B cell (primary cell): ENCODE measurements around the gene ZNF503. TPM values are rescaled to one million over a fixed set of nuclear protein-coding genes. Genes with fewer than 3 reads are reported as not detected.

Experiments used
- ATAC-seq: fragments of 200-7000 bp; cut with Tn5 transposase; one replicate; pipeline ENCODE4 v1.10.0; 2021; ENCODE audit warnings: low read depth, mild to moderate bottlenecking, moderate number of reproducible peaks, moderate library complexity
- CTCF ChIA-PET: fragments of 350-600 bp; sonication (Branson Sonifier 250); formaldehyde crosslinking; loops from one replicate; lab custom pipeline; 2021; ENCODE audit warnings: antibody characterized with exemption, inconsistent platforms; lab: Charles Lee
- POLR2A ChIA-PET: fragments of 350-600 bp; sonication (Branson Sonifier 250); formaldehyde crosslinking; loops from one replicate; lab custom pipeline; 2021; ENCODE audit warnings: antibody characterized with exemption; lab: Charles Lee
- DNase-seq: peaks from one replicate; pipeline ENCODE4 v3.0.0; 2013
- H2AFZ ChIP-seq: 2 replicates; pipeline ENCODE4 v1.6.1; 2012; ENCODE audit warnings: mild to moderate bottlenecking, low read depth, low read length; ENCODE audit not compliant: insufficient read depth, poor library complexity, severe bottlenecking
- H3K27ac ChIP-seq, 2 donors: 1 replicate in 1 of 2; 2 replicates in 1 of 2; pipeline ENCODE4 v1.5.1; 2012 to 2013; ENCODE audit warnings: low read length in 2 of 2, mild to moderate bottlenecking in 2 of 2, moderate library complexity in 1 of 2
- H3K27me3 ChIP-seq, 4 experiments: fragments of 200-600 bp in 1 of 4; sonication (generic) in 1 of 4; replicated peaks in 1 of 4; 1 replicate in 2 of 4; 2 replicates in 2 of 4; pipeline versions ENCODE4 v1.6.1 to v1.7.0; 2013 to 2016; ENCODE audit warnings: low read length in 3 of 4, mild to moderate bottlenecking in 2 of 4, mixed read lengths in 1 of 4, moderate library complexity in 1 of 4; ENCODE audit not compliant: insufficient read depth in 4 of 4, control insufficient read depth in 3 of 4; ENCODE audit errors: control extremely low read depth in 1 of 4
- H3K36me3 ChIP-seq, 2 experiments: replicated peaks in 1 of 2; 1 replicate in 1 of 2; 2 replicates in 1 of 2; pipeline versions ENCODE4 v1.6.1 to v1.7.1; 2013; ENCODE audit warnings: low read length in 1 of 2; ENCODE audit not compliant: insufficient read depth in 2 of 2, control insufficient read depth in 1 of 2; ENCODE audit errors: control extremely low read depth in 1 of 2, extremely low read depth in 1 of 2
- H3K4me1 ChIP-seq, 2 donors: fragments of 200-600 bp in 1 of 2; sonication (generic) in 1 of 2; 1 replicate in 1 of 2; 2 replicates in 1 of 2; pipeline versions ENCODE4 v1.5.1 to v1.6.1; 2013 to 2017; ENCODE audit warnings: low read length in 2 of 2; ENCODE audit not compliant: control insufficient read depth in 2 of 2, insufficient read depth in 2 of 2
- H3K4me2 ChIP-seq: replicated peaks from 2 replicates; pipeline ENCODE3; 2012; ENCODE audit warnings: mild to moderate bottlenecking, low read depth, low read length; ENCODE audit not compliant: poor library complexity, severe bottlenecking
- H3K4me3 ChIP-seq, 5 experiments: fragments of 200-600 bp in 1 of 5; sonication (generic) in 1 of 5; 1 replicate in 3 of 5; 2 replicates in 2 of 5; pipeline versions ENCODE4 v1.5.1 to v1.7.0; 2011 to 2016; ENCODE audit warnings: low read length in 4 of 5, mild to moderate bottlenecking in 4 of 5, low read depth in 2 of 5, control low read depth in 1 of 5, moderate library complexity in 1 of 5; ENCODE audit not compliant: insufficient read depth in 1 of 5; ENCODE audit errors: control extremely low read depth in 1 of 5, extremely low read depth in 1 of 5
- H3K79me2 ChIP-seq: fragments of 200-600 bp; sonication (generic); one replicate; pipeline ENCODE4 v1.6.0; 2016; ENCODE audit warnings: low read length; ENCODE audit not compliant: control insufficient read depth, insufficient read depth
- H3K9ac ChIP-seq: fragments of 200-600 bp; sonication (generic); 2 replicates; pipeline ENCODE4 v1.6.1; 2017; ENCODE audit warnings: mild to moderate bottlenecking, low read length, moderate library complexity
- H3K9me3 ChIP-seq, 3 donors: one replicate each; pipeline versions ENCODE4 v1.6.1 to v1.7.1; 2013; ENCODE audit warnings: low read length in 2 of 3; ENCODE audit not compliant: control insufficient read depth in 2 of 3, insufficient read depth in 1 of 3; ENCODE audit errors: control extremely low read depth in 1 of 3
- H4K20me1 ChIP-seq: 2 replicates; pipeline ENCODE4 v1.6.0; 2012; ENCODE audit warnings: mild to moderate bottlenecking, low read length; ENCODE audit not compliant: insufficient read depth, control insufficient read depth, poor library complexity, severe bottlenecking
- H3K27ac Mint-ChIP-seq: one replicate; pipeline ENCODE4 v1.8.0; 2021; ENCODE audit warnings: mixed read lengths
- H3K27me3 Mint-ChIP-seq: one replicate; pipeline ENCODE4 v1.8.0; 2021; ENCODE audit warnings: mixed read lengths
- H3K4me1 Mint-ChIP-seq: one replicate; pipeline ENCODE4 v1.8.0; 2021; ENCODE audit warnings: mixed read lengths
- H3K4me3 Mint-ChIP-seq: one replicate; pipeline ENCODE4 v1.8.0; 2021; ENCODE audit warnings: mixed read lengths
- H3K9me3 Mint-ChIP-seq: one replicate; pipeline ENCODE4 v1.8.0; 2022; ENCODE audit warnings: mixed read lengths; ENCODE audit not compliant: insufficient read depth
- EZH2 ChIP-seq: IDR thresholded peaks from 2 replicates; pipeline ENCODE4 v1.6.1; 2012; ENCODE audit warnings: borderline replicate concordance, low read depth, mild to moderate bottlenecking, moderate library complexity, low read length; ENCODE audit not compliant: insufficient read depth, poor library complexity, severe bottlenecking
- whole genome bisulfite sequencing: methylation state at CpG from one replicate; pipeline ENCODE4 v1.1.5; 2013; ENCODE audit warnings: missing lambda C conversion rate; ENCODE audit not compliant: insufficient coverage; 5-methylcytosine and 5-hydroxymethylcytosine counted together
- intact Hi-C: fragments of 100-400 bp; cut with micrococcal nuclease; formaldehyde crosslinking; loops from one replicate; pipeline ENCODE4 v1.10.0; 2022
- polyA plus RNA-seq: library from polyadenylated mRNA; depleted of rRNA; stranded (reverse); fragments of >200 nt; gene quantifications from 2 replicates; pipeline ENCODE4 v1.2.3, GENCODE V29; 2012
- total RNA-seq, 2 donors: library from RNA; stranded (reverse); fragments of 120-200 nt in 1 of 2; gene quantifications; 1 replicate in 1 of 2; 2 replicates in 1 of 2; pipeline versions ENCODE4 v1.2.3 to v1.2.4, GENCODE V29; 2013 to 2022
- TF ChIP-seq, protein P1 (sequence below): fragments of 200-600 bp; IDR thresholded peaks from one replicate; pipeline ENCODE4 v1.8.0; 2022; ENCODE audit warnings: antibody characterized with exemption, mild to moderate bottlenecking

The ZNF503 gene
- total and polyA plus RNA-seq, 2 donors (not counting 1 experiment from before 2014, with no cell fraction given): 0.04 TPM; not detected in 1

DNA sequence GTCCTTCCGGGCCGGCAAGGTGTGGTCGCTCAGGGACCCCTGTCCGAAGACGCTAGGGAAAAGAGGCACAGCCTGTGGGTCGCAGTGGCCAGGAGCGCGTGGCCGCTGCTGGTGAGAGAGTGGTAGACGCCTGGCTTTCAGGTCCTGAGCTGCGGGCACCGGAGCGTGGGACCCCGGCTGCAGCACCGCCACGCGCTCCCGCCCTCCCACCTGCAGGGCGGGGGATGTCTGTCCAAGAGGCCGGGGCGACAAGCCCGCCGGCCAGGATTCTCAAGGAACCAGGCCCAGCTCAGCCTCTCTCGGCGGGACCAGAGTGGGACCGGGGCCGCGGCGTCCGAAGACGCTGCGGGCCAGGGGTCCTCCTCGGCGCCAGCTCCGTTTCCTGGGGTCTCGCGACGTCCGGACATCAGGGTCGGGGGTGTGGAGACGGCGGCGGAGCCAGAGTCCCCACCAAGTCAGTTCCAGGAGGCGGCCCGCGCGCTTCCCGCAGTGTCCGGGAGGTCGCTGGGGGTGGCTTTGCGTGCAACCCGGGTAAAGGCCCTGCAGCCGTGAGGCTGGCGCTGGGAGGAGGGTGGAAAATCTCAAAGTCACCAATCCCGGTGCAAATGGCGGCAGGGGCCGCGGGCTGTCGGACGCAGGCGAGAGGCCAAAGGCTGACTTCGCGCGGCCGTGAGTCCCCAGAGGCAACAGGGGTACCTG, 5.5 kb downstream of the ZNF503 start:
- Mint-ChIP-seq H3K4me3 (no peak overlapping the region), H3K4me1 (peaks cover 16% of the 10 kb centered on the region), H3K9me3 (no peaks in the 10 kb centered on the region), H3K27me3 (peaks cover 50% of the 10 kb centered on the region), H3K27ac (peak overlapping the region; percentile 26)
- 15% methylated on average over 65 of the region's 65 CpGs for WGBS
- ChIA-PET POLR2A (no interaction called here), CTCF (no interaction called here)
- Histone ChIP-seq H3K27me3 (peaks cover 0 to 70% (median 39%) of the 10 kb centered on the region in 4 experiments), H3K79me2 (no peaks in the 10 kb centered on the region), H3K9me3 (peaks cover 0 to 29% (median 0%) of the 10 kb centered on the region in 3 donors), H3K4me2 (peak overlapping the region; percentile 25), H3K27ac (no peak overlapping the region), H3K36me3 (no peaks in the 10 kb centered on the region), H2AFZ (no peak overlapping the region), H3K9ac (no peak overlapping the region), H4K20me1 (no peaks in the 10 kb centered on the region), H3K4me3 (no peak overlapping the region), H3K4me1 (peaks cover 22 to 25% of the 10 kb centered on the region in 2 donors)
- ATAC-seq: no peak
- TF ChIP-seq, protein P1, sequence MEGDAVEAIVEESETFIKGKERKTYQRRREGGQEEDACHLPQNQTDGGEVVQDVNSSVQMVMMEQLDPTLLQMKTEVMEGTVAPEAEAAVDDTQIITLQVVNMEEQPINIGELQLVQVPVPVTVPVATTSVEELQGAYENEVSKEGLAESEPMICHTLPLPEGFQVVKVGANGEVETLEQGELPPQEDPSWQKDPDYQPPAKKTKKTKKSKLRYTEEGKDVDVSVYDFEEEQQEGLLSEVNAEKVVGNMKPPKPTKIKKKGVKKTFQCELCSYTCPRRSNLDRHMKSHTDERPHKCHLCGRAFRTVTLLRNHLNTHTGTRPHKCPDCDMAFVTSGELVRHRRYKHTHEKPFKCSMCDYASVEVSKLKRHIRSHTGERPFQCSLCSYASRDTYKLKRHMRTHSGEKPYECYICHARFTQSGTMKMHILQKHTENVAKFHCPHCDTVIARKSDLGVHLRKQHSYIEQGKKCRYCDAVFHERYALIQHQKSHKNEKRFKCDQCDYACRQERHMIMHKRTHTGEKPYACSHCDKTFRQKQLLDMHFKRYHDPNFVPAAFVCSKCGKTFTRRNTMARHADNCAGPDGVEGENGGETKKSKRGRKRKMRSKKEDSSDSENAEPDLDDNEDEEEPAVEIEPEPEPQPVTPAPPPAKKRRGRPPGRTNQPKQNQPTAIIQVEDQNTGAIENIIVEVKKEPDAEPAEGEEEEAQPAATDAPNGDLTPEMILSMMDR: no peak
- no peak for TF ChIP-seq EZH2
- intact Hi-C loops: no loop called here
- DNase-seq: peak; percentile 5
